Epithelial cell of alveolus of lung (primary cell): Measurements from ENCODE around the gene DEK. TPM values are rescaled to one million over a fixed set of nuclear protein-coding genes. Genes with fewer than 3 reads are reported as not detected.

Experiments used
- total RNA-seq: library from RNA; depleted of rRNA; stranded (reverse); fragments of >200 nt; gene quantifications from 2 replicates; pipeline ENCODE4 v1.2.1, GENCODE V29; 2015

Gene DEK
- 85.4 and 99.9 TPM in 2 replicates for total RNA-seq

GRCh38 chr6:18264219-18264922 is at the start of gene DEK:
Gene DEK, minus strand, starts transcription at chr6:18264530. Its CDS starts 543 bp downstream, at chr6:18263987.

Other genes starting within 250 kb of the DEK start
- gene NHLRC1, start 141.9 kb downstream of the DEK start, total RNA-seq = 1.0 and 2.6 TPM in 2 replicates
- 3.6 and 13.2 TPM in 2 replicates for gene TPMT, start 109.5 kb downstream of the DEK start, total RNA-seq
- gene KDM1B, start 109.1 kb downstream of the DEK start, total RNA-seq = 6.5 and 7.4 TPM in 2 replicates
- gene RNF144B, start 122.8 kb upstream of the DEK start, total RNA-seq = 1.9 TPM in 1 of 2 replicates, not detected in the other